Head of caudate nucleus (tissue), 42 donors: ENCODE data around the gene ALDH2.
"Not testable (repeated sequence)": the region's sequence is repeated elsewhere in the genome, so short reads cannot be mapped to it uniquely, and the experiment has no call there.

Experiments used
- DNase-seq, 42 donors: peaks; one replicate each; pipeline versions ENCODE4 v3.0.0 to v3.0.0-alpha.2; 2020 to 2021; ENCODE audit warnings: mixed read lengths in 7 of 42
- intact Hi-C: fragments of 100-400 bp; cut with DNase I; formaldehyde crosslinking; loops from one replicate; pipeline ENCODE4 v1.15.0; 2022

Gene ALDH2

GRCh38 chr12:111816065-111816615 is 49.4 kb downstream of the ALDH2 start:
- no peak for DNase-seq
- intact Hi-C loops, result loop anchor here (10.0 kb wide), 1 partner anchor 61 kb away; no protein-coding TSS in a partner anchor

- intact Hi-C loops, result loop anchor here (10.0 kb wide), 1 partner anchor 62 kb away; no protein-coding TSS in a partner anchor
- not testable (repeated sequence) for DNase-seq
Observed at GRCh38 chr12:111816898-111817297, 50.2 kb downstream of the ALDH2 start.

DNA sequence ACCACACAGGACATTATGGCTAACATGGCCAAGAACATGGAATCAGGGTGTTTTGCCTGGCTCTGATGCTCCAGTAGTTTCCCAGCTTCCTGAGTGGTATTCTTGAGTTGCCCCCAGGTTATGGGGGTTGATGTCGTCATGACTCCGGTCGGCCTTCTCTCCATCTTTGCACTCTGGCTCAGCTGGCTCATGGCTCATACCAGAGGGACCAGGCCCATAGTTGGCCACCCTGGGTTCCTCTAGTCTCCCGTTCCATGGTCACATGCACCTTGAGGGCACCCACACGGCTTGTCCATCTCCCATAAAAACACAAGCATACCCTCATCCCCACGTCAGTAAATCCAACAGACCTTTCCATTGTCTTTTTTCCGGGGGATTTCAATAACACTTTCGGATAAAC is 51.6 kb downstream of the ALDH2 start:
- intact Hi-C loops, result loop anchor here (10.0 kb wide), 1 partner anchor 64 kb away; no protein-coding TSS in a partner anchor
- DNase-seq, result no peak

- no peak for DNase-seq
- intact Hi-C loops, result loop anchor here (10.0 kb wide), 1 partner anchor 65 kb away; no protein-coding TSS in a partner anchor
Observed at GRCh38 chr12:111819191-111820158, 52.7 kb downstream of the ALDH2 start.

DNA sequence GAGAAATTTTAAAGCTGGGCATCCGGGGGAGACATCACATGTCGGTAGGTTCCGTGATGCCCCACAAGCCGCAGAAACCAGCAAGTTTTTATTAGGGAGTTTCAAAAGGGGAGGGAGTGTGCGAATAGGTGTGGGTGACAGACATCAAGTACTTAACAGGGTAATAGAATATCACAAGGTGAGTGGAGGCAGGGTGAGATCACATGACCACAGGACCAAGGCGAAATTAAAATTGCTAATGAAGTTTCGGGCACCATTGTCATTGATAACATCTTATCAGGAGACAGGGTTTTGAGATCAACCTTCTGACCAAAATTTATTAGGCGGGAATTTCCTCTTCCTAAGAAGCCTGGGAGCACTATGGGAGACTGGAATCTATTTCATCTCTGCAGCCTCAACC is 54.1 kb downstream of the ALDH2 start:
- DNase-seq, intact Hi-C loops: not testable (repeated sequence)

DNA sequence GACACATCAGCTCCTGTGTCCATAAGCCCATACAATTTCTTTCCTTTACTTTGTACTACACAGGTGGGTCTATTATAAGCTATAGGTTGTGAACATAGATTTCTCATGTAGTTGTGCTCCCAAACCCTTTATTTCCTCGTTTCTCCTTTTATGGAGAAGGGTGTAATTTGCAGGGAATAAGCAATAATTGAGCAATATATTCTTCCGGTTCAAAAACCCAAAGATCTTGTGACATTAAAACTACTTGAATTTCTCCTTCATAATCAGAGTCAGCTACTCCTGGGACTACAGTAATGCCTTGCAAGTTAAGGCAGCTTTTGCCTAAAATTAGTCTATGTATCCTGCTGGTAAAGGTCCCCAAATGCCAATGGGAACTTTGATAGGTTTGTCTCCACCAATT is 56.2 kb downstream of the ALDH2 start:
- intact Hi-C loops, result no loop called here
- no peak for DNase-seq

DNA sequence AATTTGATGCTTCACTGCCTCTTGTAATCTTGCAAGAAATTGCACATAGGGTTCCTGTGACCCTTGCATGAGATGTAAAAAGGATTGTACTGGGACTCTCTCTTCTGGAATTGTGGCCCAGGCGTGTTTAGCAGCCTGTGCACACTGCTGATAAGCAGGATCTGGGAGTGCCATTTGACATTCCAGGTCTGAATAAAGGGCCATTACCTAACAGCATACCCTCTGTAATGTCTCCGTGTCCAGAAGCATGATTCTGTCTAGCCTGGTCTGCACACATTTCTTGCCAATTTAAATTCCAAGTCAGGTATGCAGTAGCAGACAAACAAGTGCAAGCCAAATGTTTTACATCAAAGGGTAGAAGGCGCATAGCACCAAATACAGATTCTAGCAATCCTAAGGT is 57.2 kb downstream of the ALDH2 start:
- DNase-seq, result peak in 1 of 42 donors; percentile 0
- intact Hi-C loops, result no loop called here

DNA sequence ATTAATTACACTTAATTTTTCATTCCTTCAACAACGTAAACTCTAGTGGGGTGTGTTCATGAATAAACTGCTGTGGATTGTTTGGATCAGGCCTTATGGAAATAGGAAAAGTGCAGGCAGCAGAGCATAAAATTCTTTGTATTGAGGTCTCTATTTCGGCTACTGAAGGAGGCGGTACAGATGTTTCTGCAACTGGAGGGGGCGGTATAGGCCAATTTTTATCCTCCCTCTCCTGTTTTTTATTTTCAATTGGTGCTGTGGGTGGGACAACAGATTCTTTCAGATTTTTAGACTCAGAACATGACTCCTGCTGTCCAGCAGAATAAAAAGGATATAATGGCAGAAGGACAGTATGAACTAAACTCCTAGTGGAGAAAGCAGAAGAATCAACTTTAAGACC is 57.6 kb downstream of the ALDH2 start:
- intact Hi-C loops, DNase-seq: not testable (repeated sequence)

DNA sequence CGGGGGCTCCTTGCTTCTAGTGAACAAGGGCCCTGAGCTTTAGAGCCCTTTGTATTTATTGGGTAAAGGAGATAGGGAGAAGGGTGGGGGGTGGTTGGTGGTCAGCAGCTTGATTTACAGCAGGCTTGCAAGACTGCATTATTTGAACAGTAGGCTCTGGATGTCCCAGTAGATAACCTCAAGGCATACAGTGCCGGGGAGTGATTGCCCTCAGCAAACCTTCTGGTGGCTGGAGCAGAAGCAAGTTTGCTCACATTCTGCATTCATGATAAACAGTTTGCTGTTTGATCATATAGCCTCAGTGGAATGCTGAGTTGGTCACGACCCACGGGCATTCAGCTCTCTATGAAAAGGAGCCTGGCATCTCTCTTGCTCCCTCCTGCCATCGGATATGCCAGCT is 58.8 kb downstream of the ALDH2 start:
- DNase-seq, result peak in 1 of 42 donors; percentile 4
- intact Hi-C loops, result no loop called here

- intact Hi-C loops, result no loop called here
- peak in 1 of 42 donors; percentile 10 for DNase-seq
Observed at GRCh38 chr12:111826316-111826715, 59.6 kb downstream of the ALDH2 start.

GRCh38 chr12:111826992-111827391 is 60.3 kb downstream of the ALDH2 start:
- intact Hi-C loops, result no loop called here
- peak in 1 of 42 donors; percentile 32 for DNase-seq

GRCh38 chr12:111827907-111828306 is 61.2 kb downstream of the ALDH2 start:
- DNase-seq, result no peak
- intact Hi-C loops, result no loop called here

DNA sequence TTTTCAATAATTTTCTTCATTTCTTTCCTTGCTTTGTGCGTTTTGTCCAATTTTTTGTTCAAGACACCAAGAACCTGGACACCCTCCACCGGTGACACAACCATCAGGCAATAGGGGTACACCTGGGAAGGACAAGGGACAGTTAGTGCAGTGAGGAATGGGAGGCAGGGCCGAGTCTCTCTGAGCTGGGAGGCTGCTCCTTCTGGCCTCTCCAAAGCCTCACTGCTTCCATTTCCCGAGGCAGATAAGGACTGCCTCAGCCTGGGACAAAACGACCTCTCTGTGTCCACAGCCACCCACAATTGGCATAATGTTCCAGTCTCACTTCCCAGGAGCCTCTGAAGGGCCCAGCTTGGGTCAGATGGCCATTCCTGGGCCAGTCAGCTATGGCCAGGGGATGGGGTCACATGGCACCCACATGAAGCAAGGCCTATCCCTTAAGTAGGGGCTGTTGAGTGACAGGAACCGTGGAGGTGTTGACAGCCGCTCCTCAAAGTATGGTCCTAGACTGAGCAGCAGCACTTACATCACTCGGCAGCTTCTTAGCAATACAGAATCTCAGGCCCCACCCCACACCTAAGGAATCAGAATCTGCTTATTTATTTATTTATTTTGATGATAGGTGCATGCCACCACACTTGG is 61.7 kb downstream of the ALDH2 start:
- intact Hi-C loops, result no loop called here
- DNase-seq, result peak in 1 of 42 donors; percentile 25

DNA sequence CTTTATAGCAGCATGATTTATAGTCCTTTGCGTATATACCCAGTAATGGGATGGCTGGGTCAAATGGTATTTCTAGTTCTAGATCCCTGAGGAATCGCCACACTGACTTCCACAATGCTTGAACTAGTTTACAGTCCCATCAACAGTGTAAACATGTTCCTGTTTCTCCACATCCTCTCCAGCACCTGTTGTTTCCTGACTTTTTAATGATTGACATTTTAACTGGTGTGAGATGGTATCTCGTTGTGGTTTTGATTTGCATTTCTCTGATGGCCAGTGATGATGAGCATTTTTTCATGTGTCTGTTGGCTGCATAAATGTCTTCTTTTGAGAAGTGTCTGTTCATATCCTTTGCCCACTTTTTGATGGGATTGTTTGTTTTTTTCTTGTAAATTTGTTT is 62.9 kb downstream of the ALDH2 start:
- DNase-seq, intact Hi-C loops: not testable (repeated sequence)

DNA sequence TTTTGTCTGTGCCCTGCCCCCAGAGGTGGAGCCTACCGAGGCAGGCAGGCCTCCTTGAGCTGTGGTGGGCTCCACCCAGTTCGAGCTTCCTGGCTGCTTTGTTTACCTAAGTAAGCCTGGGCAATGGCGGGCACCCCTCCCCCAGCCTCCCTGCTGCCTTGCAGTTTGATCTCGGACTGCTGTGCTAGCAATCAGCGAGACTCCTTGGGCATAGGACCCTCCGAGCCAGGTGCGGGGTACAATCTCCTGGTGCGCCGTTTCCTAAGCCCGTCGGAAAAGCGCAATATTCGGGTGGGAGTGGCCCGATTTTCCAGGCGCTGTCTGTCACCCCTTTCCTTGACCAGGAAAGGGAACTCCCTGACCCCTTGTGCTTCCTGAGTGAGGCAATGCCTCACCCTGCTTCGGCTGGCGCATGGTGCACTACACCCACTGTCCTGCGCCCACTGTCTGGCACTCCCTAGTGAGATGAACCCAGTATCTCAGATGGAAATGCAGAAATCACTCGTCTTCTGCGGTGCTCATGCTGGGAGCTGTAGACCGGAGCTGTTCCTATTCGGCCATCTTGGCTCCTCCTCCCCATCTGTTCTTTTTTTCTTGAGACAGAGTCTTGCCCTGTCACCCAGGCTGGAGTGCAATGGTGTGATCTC is 68.1 kb downstream of the ALDH2 start:
- peak in 3 of 42 donors; percentile 18 to 31 (median 19) for DNase-seq
- intact Hi-C loops, result not testable (repeated sequence)

DNA sequence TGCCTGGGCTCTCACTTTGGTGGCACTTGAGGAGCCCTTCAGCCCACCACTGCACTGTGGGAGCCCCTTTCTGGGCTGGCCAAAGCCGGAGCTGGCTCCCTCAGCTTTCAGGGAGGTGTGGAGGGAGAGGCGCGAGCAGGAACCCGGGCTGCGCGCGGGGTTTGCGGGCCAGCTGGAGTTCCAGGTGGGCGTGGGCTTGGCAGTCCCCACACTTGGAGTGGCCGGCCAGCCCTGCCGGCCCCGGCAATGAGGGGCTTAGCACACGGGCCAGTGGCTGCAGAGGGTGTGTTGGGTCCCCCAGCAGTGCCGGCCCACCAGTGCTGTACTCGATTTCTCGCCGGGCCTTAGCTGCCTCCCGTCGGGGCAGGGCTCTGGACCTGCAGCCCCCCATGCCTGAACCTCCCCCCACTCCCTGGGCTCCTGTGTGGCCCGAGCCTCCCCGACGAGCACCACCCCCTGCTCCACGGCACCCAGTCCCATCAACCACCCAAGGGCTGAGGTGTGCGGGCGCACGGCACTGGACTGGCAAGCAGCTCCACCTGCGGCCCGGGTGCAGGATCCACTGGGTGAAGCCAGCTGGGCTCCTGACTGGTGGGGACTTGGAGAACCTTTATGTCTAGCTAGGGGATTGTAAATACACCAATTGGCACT is 68.9 kb downstream of the ALDH2 start:
- intact Hi-C loops, result not testable (repeated sequence)
- peak in 1 of 42 donors; percentile 18 for DNase-seq

- DNase-seq, result peak in 1 of 42 donors; percentile 15
- intact Hi-C loops, result no loop called here
Observed at GRCh38 chr12:111838353-111838752, 71.6 kb downstream of the ALDH2 start.

DNA sequence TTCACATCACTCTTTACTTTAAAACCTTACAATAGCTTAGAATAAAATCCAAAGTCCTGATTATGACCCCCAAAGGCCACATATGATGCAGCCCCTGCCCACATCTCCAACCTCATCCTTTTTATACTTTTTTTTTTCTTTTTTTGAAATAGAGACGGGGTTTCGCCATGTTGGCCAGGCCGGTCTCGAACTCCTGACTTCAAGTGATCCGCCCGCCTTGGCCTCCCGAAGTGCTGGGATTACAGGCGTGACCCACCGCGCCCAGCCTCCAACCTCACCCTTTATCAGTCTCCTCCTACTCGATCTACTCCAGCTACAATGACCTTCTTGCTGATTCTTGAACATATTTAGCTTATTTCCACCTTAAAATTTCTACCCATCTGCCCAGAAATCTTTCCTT is 74.1 kb downstream of the ALDH2 start:
- intact Hi-C loops, result loop anchor here (5.0 to 10.0 kb wide), 2 partner anchors 154 to 174 kb away; partner anchors contain the start of genes ACAD10, BRAP, ERP29 and TMEM116

More for the DNA sequence above, 74.1 kb downstream of the ALDH2 start:
- DNase-seq, result peak in 1 of 42 donors; percentile 35
